Umbilical cord (tissue), 1 donor: Measurements from ENCODE around the gene NEUROG3. TPM values are rescaled to one million over a fixed set of nuclear protein-coding genes. Genes with fewer than 3 reads are reported as not detected.

ENCODE experiments used
- total RNA-seq: library from RNA; depleted of rRNA; stranded (reverse); fragments of >200 nt; gene quantifications from one replicate; pipeline ENCODE4 v1.2.3, GENCODE V29; 2014; ENCODE audit warnings: low replicate concordance; ENCODE audit not compliant: insufficient read depth

Gene NEUROG3
- total RNA-seq, 1 donor from 2014 or later = 0.48 TPM

Other genes with a start within 250 kb of the NEUROG3 start
- 7.9 TPM for gene TACR2, start 156.5 kb downstream of the NEUROG3 start, total RNA-seq
- 48.9 TPM for gene TSPAN15, start 122.0 kb downstream of the NEUROG3 start, total RNA-seq
- not detected for gene FAM241B, start 56.8 kb upstream of the NEUROG3 start, total RNA-seq
- gene COL13A1, start 228.5 kb upstream of the NEUROG3 start, total RNA-seq = 18.3 TPM